Gastrocnemius medialis (tissue), 4 donors: ENCODE data around the gene TPRG1L.

Source experiments
- POLR2A ChIP-seq, 2 donors: fragments of 450-650 bp; IDR thresholded peaks; one replicate each; pipeline ENCODE4 v1.6.1; 2017; ENCODE audit warnings: antibody characterized with exemption in 2 of 2, mild to moderate bottlenecking in 2 of 2, moderate library complexity in 2 of 2
- TF ChIP-seq, protein P1 (sequence below), 5 experiments: fragments of 450-650 bp in 3 of 5; fragments of 200-600 bp in 2 of 5; sonication (generic) in 2 of 5; IDR thresholded peaks in 4 of 5; conservative IDR thresholded peaks in 1 of 5; 1 replicate in 4 of 5; 2 replicates in 1 of 5; pipeline ENCODE4 v1.5.1; 2016 to 2019; ENCODE audit warnings: antibody characterized with exemption in 5 of 5, mild to moderate bottlenecking in 3 of 5, moderate library complexity in 3 of 5

- TF ChIP-seq, protein P1, sequence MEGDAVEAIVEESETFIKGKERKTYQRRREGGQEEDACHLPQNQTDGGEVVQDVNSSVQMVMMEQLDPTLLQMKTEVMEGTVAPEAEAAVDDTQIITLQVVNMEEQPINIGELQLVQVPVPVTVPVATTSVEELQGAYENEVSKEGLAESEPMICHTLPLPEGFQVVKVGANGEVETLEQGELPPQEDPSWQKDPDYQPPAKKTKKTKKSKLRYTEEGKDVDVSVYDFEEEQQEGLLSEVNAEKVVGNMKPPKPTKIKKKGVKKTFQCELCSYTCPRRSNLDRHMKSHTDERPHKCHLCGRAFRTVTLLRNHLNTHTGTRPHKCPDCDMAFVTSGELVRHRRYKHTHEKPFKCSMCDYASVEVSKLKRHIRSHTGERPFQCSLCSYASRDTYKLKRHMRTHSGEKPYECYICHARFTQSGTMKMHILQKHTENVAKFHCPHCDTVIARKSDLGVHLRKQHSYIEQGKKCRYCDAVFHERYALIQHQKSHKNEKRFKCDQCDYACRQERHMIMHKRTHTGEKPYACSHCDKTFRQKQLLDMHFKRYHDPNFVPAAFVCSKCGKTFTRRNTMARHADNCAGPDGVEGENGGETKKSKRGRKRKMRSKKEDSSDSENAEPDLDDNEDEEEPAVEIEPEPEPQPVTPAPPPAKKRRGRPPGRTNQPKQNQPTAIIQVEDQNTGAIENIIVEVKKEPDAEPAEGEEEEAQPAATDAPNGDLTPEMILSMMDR (IDR thresholded peaks at IDR 0.05 in 4 of 5, conservative IDR thresholded peaks at IDR 0.05 in 1 of 5), result no peak
- TF ChIP-seq POLR2A (IDR thresholded peaks at IDR 0.05), result no peak
Observed at GRCh38 chr1:3597599-3597964, 27.2 kb upstream of the TPRG1L start.
